ENCODE data around the gene SYF2. TPM values are rescaled to one million over a fixed set of nuclear protein-coding genes. Genes with fewer than 3 reads are reported as not detected.
A peak's percentile ranks its signal among the peaks of the same experiment; 100 is the strongest.

Gene SYF2
- polyA plus RNA-seq, 1 of the 3 experiments (the other 2 are of a cell fraction) = 31.1 TPM

DNA sequence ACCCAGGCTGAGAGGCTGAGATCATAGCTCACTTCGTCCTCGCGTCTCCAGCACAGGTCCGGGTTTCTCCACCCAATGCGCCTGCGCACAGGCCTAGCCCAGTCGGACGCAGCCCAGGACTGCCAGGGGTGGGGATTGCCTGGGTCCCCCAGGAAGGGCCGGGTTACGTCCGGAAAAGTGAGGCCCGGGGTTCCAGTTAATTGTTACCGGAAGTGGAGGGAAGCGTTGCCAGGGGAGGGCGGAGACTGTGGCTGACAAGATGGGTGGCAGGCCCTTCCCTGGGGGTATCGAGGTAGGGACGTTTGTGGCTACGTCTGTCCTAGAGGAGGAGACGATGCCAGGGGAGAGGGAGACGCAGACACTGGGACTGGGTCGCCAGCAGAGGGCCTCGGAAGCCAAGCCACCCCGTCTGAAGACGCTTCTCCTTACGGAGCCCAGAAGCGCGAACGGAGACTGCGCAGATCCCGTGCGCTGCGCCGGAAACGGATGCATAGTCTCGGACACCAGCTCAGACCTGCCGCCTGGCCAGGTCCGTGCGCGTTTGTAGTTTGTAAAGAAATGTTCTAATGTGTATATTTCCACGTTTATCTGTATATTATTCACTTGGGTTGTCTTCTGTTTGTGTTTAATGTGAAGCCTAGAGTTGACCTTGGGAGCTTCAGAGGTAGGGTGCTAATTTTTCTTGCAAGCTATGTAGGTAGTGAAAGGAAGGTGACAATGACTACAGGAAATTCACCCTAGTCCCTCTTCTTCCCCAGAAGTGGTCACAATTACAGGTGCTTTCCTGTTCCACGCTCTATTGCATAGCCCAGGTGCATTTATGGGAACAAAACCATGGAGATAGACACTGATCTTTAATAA, 7.6 kb upstream of the SYF2 start:
- H3F3A ChIP-seq (replicated peaks; ENCODE audit: insufficient read depth) = peaks cover 53% of the 10 kb centered on the region
- peak overlapping the region; percentile 83 to 95 for H3K27ac ChIP-seq (ENCODE audit: low read depth in 2 of 2, low read length in 1 of 2)
- peak overlapping the region; percentile 75 for H3K4me2 ChIP-seq
- H3K36me3 ChIP-seq (replicated peaks in 1 of 2; ENCODE audit: control insufficient read depth in 1 of 2, insufficient read depth in 2 of 2, low read length in 1 of 2) = peaks cover 31 to 45% of the 10 kb centered on the region in 2 experiments
- no peaks in the 10 kb centered on the region for H3K9me3 ChIP-seq
- DNase-seq = peak; percentile 87
- peak overlapping the region; percentile 4 for H2AFZ ChIP-seq (ENCODE audit: low read depth)
- CTCF ChIA-PET = interaction anchor here (0.6 to 1.9 kb wide), 10 partner anchors 8 to 836 kb away, joined by 3 to 6 read pairs (median 3); partner anchors contain the start of gene SYF2
- H4K20me1 ChIP-seq (ENCODE audit: insufficient read depth) = peaks cover 12% of the 10 kb centered on the region
- H3K79me2 ChIP-seq (ENCODE audit: insufficient read depth) = peaks cover 64% of the 10 kb centered on the region
- no peaks in the 10 kb centered on the region for H3K27me3 ChIP-seq (ENCODE audit: insufficient read depth)
- POLR2A ChIA-PET = interaction anchor here (0.6 to 1.0 kb wide), 3 partner anchors 14 to 997 kb away, joined by 3 to 4 read pairs (median 4); partner anchors contain the start of gene CLIC4
- H3K9me2 ChIP-seq = no peaks in the 10 kb centered on the region
- 3% methylated on average over 14 of the region's 41 CpGs for WGBS (ENCODE audit: low lambda C conversion rate)
- H3K4me3 ChIP-seq (ENCODE audit: low read depth in 2 of 2, low read length in 1 of 2) = peak overlapping the region; percentile 43 to 49
- peak overlapping the region; percentile 60 for H3K9ac ChIP-seq
- peaks cover 15 to 22% of the 10 kb centered on the region in 2 experiments; a peak in 3 of 4 replicates for H3K4me1 ChIP-seq (ENCODE audit: control insufficient read depth in 1 of 2, insufficient read depth in 2 of 2, low read depth in 1 of 2, low read length in 1 of 2)
- TF ChIP-seq GATA2 (CRISPR knock-in tag; IDR thresholded peaks at IDR 0.05) = no peak
- peak; percentile 76; the same call in 1 of the 2 replicates for TF ChIP-seq SIN3A (IDR thresholded peaks at IDR 0.05; ENCODE audit: borderline replicate concordance, low read depth, low read length)
- TF ChIP-seq, protein P1, sequence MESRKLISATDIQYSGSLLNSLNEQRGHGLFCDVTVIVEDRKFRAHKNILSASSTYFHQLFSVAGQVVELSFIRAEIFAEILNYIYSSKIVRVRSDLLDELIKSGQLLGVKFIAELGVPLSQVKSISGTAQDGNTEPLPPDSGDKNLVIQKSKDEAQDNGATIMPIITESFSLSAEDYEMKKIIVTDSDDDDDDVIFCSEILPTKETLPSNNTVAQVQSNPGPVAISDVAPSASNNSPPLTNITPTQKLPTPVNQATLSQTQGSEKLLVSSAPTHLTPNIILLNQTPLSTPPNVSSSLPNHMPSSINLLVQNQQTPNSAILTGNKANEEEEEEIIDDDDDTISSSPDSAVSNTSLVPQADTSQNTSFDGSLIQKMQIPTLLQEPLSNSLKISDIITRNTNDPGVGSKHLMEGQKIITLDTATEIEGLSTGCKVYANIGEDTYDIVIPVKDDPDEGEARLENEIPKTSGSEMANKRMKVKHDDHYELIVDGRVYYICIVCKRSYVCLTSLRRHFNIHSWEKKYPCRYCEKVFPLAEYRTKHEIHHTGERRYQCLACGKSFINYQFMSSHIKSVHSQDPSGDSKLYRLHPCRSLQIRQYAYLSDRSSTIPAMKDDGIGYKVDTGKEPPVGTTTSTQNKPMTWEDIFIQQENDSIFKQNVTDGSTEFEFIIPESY (IDR thresholded peaks at IDR 0.05; ENCODE audit: borderline replicate concordance, low read depth) = no peak
- TF ChIP-seq TEAD4 (IDR thresholded peaks at IDR 0.05; ENCODE audit: borderline replicate concordance, insufficient read depth) = no peak
- TF ChIP-seq, protein P2, sequence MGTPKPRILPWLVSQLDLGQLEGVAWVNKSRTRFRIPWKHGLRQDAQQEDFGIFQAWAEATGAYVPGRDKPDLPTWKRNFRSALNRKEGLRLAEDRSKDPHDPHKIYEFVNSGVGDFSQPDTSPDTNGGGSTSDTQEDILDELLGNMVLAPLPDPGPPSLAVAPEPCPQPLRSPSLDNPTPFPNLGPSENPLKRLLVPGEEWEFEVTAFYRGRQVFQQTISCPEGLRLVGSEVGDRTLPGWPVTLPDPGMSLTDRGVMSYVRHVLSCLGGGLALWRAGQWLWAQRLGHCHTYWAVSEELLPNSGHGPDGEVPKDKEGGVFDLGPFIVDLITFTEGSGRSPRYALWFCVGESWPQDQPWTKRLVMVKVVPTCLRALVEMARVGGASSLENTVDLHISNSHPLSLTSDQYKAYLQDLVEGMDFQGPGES (IDR thresholded peaks at IDR 0.05; ENCODE audit: low read depth, low read length) = no peak
- TF ChIP-seq YY1 (IDR thresholded peaks at IDR 0.05; ENCODE audit: low read depth) = no peak
- TF ChIP-seq RAD21 (IDR thresholded peaks at IDR 0.05; ENCODE audit: low read length) = peak; percentile 76
- peak; percentile 76 for TF ChIP-seq GABPA (IDR thresholded peaks at IDR 0.05; ENCODE audit: low read depth)
- TF ChIP-seq FOXJ3 (CRISPR knock-in tag; IDR thresholded peaks at IDR 0.05) = no peak
- TF ChIP-seq, protein P3, sequence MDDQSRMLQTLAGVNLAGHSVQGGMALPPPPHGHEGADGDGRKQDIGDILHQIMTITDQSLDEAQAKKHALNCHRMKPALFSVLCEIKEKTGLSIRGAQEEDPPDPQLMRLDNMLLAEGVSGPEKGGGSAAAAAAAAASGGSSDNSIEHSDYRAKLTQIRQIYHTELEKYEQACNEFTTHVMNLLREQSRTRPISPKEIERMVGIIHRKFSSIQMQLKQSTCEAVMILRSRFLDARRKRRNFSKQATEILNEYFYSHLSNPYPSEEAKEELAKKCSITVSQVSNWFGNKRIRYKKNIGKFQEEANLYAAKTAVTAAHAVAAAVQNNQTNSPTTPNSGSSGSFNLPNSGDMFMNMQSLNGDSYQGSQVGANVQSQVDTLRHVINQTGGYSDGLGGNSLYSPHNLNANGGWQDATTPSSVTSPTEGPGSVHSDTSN (IDR thresholded peaks at IDR 0.05) = peak; percentile 34; the same call in 1 of the 2 replicates
- TF ChIP-seq, protein P4, sequence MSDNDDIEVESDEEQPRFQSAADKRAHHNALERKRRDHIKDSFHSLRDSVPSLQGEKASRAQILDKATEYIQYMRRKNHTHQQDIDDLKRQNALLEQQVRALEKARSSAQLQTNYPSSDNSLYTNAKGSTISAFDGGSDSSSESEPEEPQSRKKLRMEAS (IDR thresholded peaks at IDR 0.05; ENCODE audit: low read depth) = peak; percentile 37; the same call in 1 of the 2 replicates
- peak; percentile 77 for TF ChIP-seq SMC3 (IDR thresholded peaks at IDR 0.05; ENCODE audit: low read depth, low read length)
- TF ChIP-seq TAF1 (IDR thresholded peaks at IDR 0.05; ENCODE audit: borderline replicate concordance, low read depth, low read length) = peak; percentile 55; the same call in 1 of the 2 replicates
- TF ChIP-seq MXI1 (IDR thresholded peaks at IDR 0.05; ENCODE audit: low read depth, low read length) = peak; percentile 35; the same call in 1 of the 2 replicates
- no peak for TF ChIP-seq EZH2phosphoT487 (IDR thresholded peaks at IDR 0.05; ENCODE audit: borderline replicate concordance, low read depth)
- TF ChIP-seq JUND (IDR thresholded peaks at IDR 0.05) = no peak
- TF ChIP-seq, protein P5, sequence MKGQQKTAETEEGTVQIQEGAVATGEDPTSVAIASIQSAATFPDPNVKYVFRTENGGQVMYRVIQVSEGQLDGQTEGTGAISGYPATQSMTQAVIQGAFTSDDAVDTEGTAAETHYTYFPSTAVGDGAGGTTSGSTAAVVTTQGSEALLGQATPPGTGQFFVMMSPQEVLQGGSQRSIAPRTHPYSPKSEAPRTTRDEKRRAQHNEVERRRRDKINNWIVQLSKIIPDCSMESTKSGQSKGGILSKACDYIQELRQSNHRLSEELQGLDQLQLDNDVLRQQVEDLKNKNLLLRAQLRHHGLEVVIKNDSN (IDR thresholded peaks at IDR 0.05; ENCODE audit: borderline replicate concordance, low read depth) = no peak
- peak; percentile 49; the same call in 1 of the 2 replicates for TF ChIP-seq NFIC (IDR thresholded peaks at IDR 0.05; ENCODE audit: borderline replicate concordance)
- peak in 1 of 2 experiments; percentile 47; a peak in 1 of 4 replicates for TF ChIP-seq EP300 (IDR thresholded peaks at IDR 0.05; ENCODE audit: borderline replicate concordance in 1 of 2, low read depth in 1 of 2, low read length in 1 of 2)
- no peak; the same call in 1 of the 2 replicates for TF ChIP-seq TCF12 (IDR thresholded peaks at IDR 0.05)
- TF ChIP-seq, protein P6, sequence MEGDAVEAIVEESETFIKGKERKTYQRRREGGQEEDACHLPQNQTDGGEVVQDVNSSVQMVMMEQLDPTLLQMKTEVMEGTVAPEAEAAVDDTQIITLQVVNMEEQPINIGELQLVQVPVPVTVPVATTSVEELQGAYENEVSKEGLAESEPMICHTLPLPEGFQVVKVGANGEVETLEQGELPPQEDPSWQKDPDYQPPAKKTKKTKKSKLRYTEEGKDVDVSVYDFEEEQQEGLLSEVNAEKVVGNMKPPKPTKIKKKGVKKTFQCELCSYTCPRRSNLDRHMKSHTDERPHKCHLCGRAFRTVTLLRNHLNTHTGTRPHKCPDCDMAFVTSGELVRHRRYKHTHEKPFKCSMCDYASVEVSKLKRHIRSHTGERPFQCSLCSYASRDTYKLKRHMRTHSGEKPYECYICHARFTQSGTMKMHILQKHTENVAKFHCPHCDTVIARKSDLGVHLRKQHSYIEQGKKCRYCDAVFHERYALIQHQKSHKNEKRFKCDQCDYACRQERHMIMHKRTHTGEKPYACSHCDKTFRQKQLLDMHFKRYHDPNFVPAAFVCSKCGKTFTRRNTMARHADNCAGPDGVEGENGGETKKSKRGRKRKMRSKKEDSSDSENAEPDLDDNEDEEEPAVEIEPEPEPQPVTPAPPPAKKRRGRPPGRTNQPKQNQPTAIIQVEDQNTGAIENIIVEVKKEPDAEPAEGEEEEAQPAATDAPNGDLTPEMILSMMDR (IDR thresholded peaks at IDR 0.05) = peak; percentile 65
- TF ChIP-seq ELF1 (IDR thresholded peaks at IDR 0.05) = peak; percentile 59
- TF ChIP-seq, protein P7, sequence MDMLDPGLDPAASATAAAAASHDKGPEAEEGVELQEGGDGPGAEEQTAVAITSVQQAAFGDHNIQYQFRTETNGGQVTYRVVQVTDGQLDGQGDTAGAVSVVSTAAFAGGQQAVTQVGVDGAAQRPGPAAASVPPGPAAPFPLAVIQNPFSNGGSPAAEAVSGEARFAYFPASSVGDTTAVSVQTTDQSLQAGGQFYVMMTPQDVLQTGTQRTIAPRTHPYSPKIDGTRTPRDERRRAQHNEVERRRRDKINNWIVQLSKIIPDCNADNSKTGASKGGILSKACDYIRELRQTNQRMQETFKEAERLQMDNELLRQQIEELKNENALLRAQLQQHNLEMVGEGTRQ (IDR thresholded peaks at IDR 0.05; ENCODE audit: borderline replicate concordance, low read depth, low read length) = no peak
- TF ChIP-seq FOSL2 (IDR thresholded peaks at IDR 0.05; ENCODE audit: borderline replicate concordance, low read depth) = no peak
